ENCODE data around the gene CAMK2A. TPM values are rescaled to one million over a fixed set of nuclear protein-coding genes. Genes with fewer than 3 reads are reported as not detected.

CAMK2A gene
- total RNA-seq, 1 donor from 2014 or later: 1.1 TPM

DNA sequence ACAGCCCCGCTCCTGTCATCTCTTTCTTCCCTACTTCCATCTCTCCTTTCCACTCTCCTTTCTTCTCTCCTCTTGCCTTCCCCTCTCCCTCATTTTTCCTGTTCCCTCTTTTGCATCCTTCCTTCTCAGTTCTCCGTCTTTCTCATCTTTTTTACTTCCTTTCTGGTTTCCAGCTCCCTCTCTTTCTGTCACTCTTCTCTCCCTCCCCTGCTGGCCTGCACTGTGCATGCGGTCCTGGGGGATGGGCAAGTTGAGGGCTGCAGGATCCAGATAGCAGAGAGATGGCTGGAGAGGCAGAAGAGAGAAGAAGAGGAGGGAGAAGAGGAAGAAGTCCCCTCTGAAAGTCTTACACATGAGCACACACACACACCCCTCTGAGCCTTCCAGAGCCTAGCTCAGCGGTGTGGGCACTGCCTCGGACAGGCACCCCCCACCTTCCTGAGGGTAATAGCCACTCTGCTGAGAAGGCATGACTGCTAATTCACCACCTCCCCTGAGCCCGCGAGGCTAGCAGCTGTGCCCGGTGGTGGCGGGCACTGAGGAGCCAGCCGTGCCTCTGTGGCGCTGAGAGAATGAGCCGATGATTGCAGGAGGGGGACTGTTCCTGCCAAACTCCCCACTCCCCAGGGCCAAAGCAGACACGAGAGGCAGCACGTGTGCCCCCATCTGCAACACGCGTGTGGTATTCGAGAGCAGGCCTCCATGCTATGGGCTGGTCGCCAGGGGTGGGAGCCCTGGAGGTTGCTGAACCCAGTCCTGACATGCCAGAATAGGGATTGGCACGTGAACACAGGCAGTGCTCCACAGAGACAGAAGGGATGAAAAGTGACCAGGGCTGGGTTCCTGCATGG is 3.7 kb upstream of the CAMK2A start:
- Mint-ChIP-seq H3K4me3 (ENCODE audit: unreplicated experiment) (no peak overlapping the region), H3K27ac (ENCODE audit: unreplicated experiment) (no peak overlapping the region), H3K4me1 (ENCODE audit: unreplicated experiment) (peaks cover 4% of the 10 kb centered on the region), H3K27me3 (ENCODE audit: unreplicated experiment) (peaks cover 2% of the 10 kb centered on the region), H3K36me3 (ENCODE audit: low read depth, unreplicated experiment) (no peaks in the 10 kb centered on the region), H3K9me3 (ENCODE audit: unreplicated experiment) (no peaks in the 10 kb centered on the region)
- TF ChIP-seq, protein P1, sequence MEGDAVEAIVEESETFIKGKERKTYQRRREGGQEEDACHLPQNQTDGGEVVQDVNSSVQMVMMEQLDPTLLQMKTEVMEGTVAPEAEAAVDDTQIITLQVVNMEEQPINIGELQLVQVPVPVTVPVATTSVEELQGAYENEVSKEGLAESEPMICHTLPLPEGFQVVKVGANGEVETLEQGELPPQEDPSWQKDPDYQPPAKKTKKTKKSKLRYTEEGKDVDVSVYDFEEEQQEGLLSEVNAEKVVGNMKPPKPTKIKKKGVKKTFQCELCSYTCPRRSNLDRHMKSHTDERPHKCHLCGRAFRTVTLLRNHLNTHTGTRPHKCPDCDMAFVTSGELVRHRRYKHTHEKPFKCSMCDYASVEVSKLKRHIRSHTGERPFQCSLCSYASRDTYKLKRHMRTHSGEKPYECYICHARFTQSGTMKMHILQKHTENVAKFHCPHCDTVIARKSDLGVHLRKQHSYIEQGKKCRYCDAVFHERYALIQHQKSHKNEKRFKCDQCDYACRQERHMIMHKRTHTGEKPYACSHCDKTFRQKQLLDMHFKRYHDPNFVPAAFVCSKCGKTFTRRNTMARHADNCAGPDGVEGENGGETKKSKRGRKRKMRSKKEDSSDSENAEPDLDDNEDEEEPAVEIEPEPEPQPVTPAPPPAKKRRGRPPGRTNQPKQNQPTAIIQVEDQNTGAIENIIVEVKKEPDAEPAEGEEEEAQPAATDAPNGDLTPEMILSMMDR (IDR thresholded peaks at IDR 0.05; ENCODE audit: unreplicated experiment): no peak
- no peak for DNase-seq (ENCODE audit: low spot score)

DNA sequence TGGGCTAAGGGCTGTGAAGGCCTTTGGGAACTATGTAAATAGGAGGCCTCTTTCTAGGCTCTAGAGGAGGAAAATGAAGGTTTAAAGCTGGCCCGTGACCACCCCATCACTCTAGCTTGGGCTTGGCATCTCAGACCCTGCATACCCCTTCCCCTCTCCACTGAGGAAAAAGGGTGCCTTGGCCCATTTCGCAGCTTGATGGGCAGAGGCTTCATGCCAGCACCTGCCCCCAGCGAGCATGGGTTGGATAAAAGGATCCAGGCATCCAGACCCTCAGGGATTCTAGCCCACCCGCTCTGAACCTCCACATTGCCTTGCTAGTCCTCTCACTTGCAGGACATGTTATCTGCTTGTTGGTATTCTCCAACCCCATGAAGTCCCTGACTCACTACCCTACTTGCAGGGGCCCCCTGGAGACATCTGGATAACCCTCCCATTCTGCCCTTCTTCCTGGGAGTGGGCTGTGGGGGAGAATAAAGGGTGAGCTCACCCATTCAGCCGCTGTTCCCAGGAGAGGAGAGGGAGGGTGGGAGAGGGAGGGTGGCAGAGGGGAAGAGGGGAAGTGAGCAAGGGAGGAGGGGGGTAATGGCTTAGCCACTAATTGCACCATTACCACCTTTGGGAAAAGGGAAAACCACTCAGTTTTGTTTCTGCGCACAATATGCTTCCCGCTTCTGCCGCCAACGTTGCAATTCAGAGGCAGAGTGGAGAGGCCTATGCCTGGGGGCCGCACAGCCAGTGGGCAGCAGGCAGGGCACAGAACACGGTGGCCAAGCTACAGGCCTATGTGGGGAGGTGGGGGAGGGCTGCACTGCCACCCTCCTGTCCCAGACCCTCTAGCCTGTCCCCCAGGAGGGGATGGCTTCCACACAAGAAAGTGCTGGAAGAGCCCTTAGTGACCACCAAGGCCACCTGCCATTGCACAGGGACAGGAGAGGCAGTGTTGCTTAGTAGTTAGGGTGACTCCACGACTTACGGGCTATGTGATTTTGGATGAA is 2.1 kb upstream of the CAMK2A start:
- peaks cover 4% of the 10 kb centered on the region for H3K36me3 Mint-ChIP-seq (ENCODE audit: low read depth, unreplicated experiment)
- no peaks in the 10 kb centered on the region for H3K9me3 Mint-ChIP-seq (ENCODE audit: unreplicated experiment)
- TF ChIP-seq, protein P1 (IDR thresholded peaks at IDR 0.05; ENCODE audit: unreplicated experiment): no peak
- H3K4me1 Mint-ChIP-seq (ENCODE audit: unreplicated experiment): peaks cover 4% of the 10 kb centered on the region
- H3K4me3 Mint-ChIP-seq (ENCODE audit: unreplicated experiment): no peak overlapping the region
- peaks cover 6% of the 10 kb centered on the region for H3K27me3 Mint-ChIP-seq (ENCODE audit: unreplicated experiment)
- DNase-seq (ENCODE audit: low spot score): no peak
- no peak overlapping the region for H3K27ac Mint-ChIP-seq (ENCODE audit: unreplicated experiment)

DNA sequence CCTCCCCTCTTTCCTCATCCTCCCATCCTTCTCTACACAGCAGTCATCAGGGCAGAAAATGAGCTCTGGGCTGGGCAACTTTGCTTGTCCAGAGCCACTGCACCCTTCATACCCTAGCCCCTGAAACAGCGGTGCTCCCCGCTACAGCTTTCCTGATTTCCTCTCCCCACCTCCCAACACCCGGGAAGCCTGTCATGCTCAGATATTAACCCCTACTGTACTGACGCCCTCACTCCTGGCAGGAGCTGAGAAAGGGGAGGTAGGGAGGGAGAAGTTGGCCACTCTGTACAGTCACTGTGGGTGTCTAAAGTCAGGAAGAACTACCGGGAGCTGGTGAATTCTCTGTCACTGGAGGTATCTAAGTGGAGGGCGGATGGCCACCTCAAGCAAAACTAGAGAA is 782 bp downstream of the CAMK2A start:
- DNase-seq (ENCODE audit: low spot score): no peak
- H3K4me1 Mint-ChIP-seq (ENCODE audit: unreplicated experiment): peaks cover 4% of the 10 kb centered on the region
- no peak overlapping the region for H3K27ac Mint-ChIP-seq (ENCODE audit: unreplicated experiment)
- H3K27me3 Mint-ChIP-seq (ENCODE audit: unreplicated experiment): peaks cover 4% of the 10 kb centered on the region
- peaks cover 4% of the 10 kb centered on the region for H3K36me3 Mint-ChIP-seq (ENCODE audit: low read depth, unreplicated experiment)
- TF ChIP-seq, protein P1 (IDR thresholded peaks at IDR 0.05; ENCODE audit: unreplicated experiment): no peak
- no peak overlapping the region for H3K4me3 Mint-ChIP-seq (ENCODE audit: unreplicated experiment)
- no peaks in the 10 kb centered on the region for H3K9me3 Mint-ChIP-seq (ENCODE audit: unreplicated experiment)

DNA sequence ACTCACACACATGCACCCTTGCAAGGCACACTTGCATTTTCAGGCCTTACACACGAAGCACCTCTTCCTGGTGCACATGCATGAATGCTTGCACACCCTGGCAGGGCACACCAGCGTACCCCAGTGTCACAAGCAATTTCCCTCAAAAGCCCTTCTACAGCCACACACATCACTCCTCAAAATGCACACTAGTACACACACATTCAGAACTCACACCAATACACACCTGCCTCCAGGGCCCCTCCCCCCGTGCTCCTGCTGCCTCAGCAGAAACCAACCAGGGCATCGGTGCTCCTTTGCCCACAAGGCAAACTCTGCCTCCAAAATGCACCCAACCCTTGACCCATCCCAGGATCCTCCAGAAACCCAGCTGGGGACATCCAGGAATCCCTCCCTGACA is 1.2 kb downstream of the CAMK2A start:
- Mint-ChIP-seq H3K4me3 (ENCODE audit: unreplicated experiment) (no peak overlapping the region), H3K4me1 (ENCODE audit: unreplicated experiment) (peaks cover 8% of the 10 kb centered on the region), H3K27ac (ENCODE audit: unreplicated experiment) (no peak overlapping the region), H3K27me3 (ENCODE audit: unreplicated experiment) (peaks cover 5% of the 10 kb centered on the region), H3K36me3 (ENCODE audit: low read depth, unreplicated experiment) (peaks cover 4% of the 10 kb centered on the region), H3K9me3 (ENCODE audit: unreplicated experiment) (no peaks in the 10 kb centered on the region)
- DNase-seq (ENCODE audit: low spot score): no peak
- TF ChIP-seq, protein P1 (IDR thresholded peaks at IDR 0.05; ENCODE audit: unreplicated experiment): no peak
